GM18861 (cell line): Measurements from ENCODE around the gene C5orf47.

Experiments
- ATAC-seq: cut with Tn5 transposase; IDR thresholded peaks from one replicate; pipeline ENCODE4 v1.9.1; 2021; ENCODE audit not compliant: unreplicated experiment

Gene C5orf47

GRCh38 chr5:174022384-174023095 is 33.6 kb downstream of the C5orf47 start:
- ATAC-seq = no peak

- no peak for ATAC-seq
Observed at GRCh38 chr5:174030286-174030685, 41.3 kb downstream of the C5orf47 start.

DNA sequence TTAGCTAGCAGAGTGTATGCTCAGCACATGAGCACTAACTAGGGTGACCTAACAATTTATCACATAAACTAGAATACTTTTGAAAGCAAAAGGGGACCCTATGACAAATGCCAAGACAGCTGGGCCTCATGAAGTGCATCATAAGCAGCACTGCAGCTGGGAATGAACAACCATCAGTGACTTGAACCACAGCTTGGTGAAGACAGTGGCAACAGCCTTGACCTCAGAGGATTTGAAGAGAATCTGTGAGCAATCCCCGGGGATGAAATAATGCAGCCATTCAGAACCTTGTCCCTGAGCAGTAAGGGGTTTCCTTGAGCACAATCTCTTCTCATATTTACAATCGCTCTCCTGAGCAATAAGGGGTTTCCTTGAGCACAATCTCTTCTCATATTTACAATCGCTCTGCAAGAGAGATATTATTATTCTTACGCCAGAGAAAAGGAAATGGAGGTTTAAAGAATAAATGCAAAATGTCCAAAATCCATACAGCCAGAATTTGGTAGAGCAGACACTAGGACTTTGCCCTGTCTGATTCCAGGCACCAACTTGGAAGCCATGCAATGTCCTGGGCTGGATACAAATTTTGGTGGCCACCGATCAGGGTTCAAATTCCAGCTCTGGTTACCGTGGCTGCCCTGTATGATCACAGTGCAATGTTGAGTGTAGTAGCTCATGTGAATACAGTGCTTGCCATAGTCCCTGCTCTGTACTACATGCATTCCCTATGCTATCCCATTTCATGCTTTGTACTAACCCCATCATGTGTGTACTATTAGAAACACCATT is 55.7 kb downstream of the C5orf47 start:
- ATAC-seq = no peak

DNA sequence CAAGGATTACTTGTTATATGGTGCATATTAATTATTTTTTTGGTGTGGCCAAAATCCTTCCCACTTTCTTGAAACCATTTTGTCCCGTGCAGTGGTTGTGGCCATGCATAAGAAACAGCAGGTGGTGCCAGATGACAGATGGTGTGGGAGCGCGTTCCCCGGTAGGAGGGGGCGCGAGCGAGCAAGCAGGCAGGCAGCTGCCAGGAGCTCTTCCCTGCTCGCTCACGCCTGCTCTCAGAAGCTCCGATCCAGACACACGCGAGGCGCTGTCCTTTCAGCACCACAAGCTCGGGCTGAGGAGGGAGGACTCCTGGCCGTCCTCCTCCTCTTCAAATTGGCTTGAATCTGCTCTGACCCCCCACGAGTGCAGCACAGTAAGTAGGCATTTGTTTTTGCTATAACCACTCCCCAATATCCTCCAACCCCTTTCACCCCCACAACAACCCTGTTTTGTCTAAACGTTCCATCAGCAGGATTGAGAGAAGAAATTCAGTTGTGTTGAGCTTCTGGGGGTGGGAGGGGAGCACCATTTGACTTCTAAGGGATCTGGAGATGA is 56.6 kb downstream of the C5orf47 start, which contains the start of gene NSG2:
NSG2 (plus strand) TSS at position 237 of the 556 bp plus-strand sequence. CDS start 1,050 bp downstream, outside the sequence.
- peak; percentile 80 for ATAC-seq

DNA sequence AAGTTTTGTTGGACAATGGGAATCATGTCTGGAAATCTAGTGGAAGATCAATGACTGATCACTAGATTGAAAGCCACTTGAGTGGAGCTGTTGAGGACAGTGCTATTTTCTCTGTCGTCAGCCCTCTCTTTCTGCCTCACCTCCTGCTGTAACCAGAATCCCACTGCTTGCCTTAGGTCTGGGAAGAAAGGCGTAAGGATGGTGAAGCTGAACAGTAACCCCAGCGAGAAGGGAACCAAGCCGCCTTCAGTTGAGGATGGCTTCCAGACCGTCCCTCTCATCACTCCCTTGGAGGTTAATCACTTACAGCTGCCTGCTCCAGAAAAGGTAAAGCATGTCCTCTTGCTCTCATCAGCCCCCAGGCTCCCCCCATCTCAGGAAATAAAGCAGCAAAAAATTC is 57.6 kb downstream of the C5orf47 start:
- no peak for ATAC-seq

GRCh38 chr5:174047472-174048099 is 58.6 kb downstream of the C5orf47 start:
- ATAC-seq = no peak

- no peak for ATAC-seq
Observed at GRCh38 chr5:174052636-174053035, 63.7 kb downstream of the C5orf47 start.

- no peak for ATAC-seq
Observed at GRCh38 chr5:174053905-174054304, 64.9 kb downstream of the C5orf47 start.
